ENCODE results near the gene CDS1.
A peak's percentile ranks its signal among the peaks of the same experiment; 100 is the strongest.
"Not testable (repeated sequence)": the region's sequence is repeated elsewhere in the genome, so short reads cannot be mapped to it uniquely, and the experiment has no call there.

CDS1 gene

GRCh38 chr4:84582988-84583875, at the start of gene CDS1:
Gene CDS1 (plus strand): TSS chr4:84583127. CDS start chr4:84583402, 275 bp downstream.
- peak; percentile 89 for DNase-seq

- no peak for DNase-seq
These were observed 47.0 kb upstream of the CDS1 start for GRCh38 chr4:84535901-84536300.

- DNase-seq, result no peak
These were observed 37.8 kb upstream of the CDS1 start for GRCh38 chr4:84545093-84545492.

DNA sequence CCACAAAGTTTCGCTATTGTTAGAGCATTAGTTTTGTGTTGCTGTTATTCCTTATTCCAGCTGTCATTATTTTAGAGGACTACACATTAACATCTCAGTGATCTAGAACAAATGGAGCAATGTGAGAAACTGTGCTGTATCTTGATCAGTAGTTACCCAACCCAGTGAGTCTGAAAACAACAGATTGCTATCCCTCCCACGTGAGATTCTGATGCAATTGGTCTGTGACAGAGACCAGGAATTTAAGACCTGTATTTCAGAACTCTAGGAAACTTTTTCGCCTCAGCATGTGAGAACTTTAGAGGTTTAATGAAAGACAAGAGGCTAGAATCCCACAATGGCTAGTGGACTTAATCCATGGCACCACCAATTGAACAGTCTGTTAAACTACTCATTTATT, 35.7 kb upstream of the CDS1 start:
- DNase-seq, result no peak

- DNase-seq, result not testable (repeated sequence)
These were observed 33.7 kb upstream of the CDS1 start for GRCh38 chr4:84549191-84549590.

DNA sequence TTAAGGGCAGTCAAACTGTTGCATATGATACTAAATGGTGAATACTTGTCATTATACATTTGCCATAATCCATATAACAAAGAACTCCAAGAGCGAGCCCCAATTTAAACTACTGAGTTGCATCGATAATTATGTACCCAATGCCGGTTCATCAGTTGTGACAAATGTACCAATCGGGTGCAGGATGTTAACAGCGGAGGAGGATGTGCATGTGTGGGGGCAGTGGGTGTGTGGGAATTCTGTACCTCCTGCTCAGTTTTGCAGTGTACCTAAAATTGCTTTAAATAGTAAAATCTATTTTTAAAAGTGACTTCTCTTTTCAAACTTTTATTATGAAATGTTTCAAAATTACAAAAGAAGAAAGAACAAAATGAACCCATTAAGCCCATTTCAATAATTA, 20.8 kb upstream of the CDS1 start:
- no peak for DNase-seq

GRCh38 chr4:84563002-84563401, 19.9 kb upstream of the CDS1 start:
- DNase-seq, result no peak

GRCh38 chr4:84565951-84566350, 17.0 kb upstream of the CDS1 start:
- DNase-seq, result no peak

GRCh38 chr4:84568496-84568895, 14.4 kb upstream of the CDS1 start:
- no peak for DNase-seq

GRCh38 chr4:84569009-84569408, 13.9 kb upstream of the CDS1 start:
- no peak for DNase-seq

DNA sequence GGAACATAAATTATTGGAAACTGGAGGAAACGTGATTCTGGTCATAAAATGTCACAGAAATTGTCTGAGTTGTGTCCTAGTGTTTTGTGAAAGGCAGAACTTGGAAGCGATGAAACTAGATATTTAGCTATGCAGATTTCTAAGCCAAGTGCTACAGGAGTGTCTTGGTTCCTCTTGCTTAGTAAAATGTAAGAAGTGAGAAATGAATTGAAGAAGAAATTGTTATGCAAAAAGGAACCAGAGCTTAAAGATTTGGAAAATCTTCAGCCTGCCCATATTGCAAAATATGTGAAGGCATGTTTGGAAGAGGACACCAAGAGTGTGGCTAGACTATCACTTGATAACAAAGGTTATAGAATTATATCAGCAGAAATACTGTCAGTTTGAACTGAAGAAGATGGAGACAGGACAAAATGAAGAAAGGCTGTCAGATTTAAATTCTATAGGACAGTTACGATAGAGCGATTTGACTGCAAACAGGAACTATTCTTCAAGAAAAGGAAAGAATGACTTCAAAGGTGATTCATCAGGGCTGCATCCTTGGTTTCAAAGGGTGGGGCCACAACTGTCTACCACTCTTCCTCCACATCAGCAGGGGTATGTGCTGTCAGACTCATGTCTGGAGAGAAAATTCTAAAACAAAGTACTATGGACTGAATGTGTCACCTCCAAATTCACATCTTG, 9.4 kb upstream of the CDS1 start:
- DNase-seq, result no peak

- no peak for DNase-seq
These were observed 8.7 kb upstream of the CDS1 start for GRCh38 chr4:84574069-84574720.

DNA sequence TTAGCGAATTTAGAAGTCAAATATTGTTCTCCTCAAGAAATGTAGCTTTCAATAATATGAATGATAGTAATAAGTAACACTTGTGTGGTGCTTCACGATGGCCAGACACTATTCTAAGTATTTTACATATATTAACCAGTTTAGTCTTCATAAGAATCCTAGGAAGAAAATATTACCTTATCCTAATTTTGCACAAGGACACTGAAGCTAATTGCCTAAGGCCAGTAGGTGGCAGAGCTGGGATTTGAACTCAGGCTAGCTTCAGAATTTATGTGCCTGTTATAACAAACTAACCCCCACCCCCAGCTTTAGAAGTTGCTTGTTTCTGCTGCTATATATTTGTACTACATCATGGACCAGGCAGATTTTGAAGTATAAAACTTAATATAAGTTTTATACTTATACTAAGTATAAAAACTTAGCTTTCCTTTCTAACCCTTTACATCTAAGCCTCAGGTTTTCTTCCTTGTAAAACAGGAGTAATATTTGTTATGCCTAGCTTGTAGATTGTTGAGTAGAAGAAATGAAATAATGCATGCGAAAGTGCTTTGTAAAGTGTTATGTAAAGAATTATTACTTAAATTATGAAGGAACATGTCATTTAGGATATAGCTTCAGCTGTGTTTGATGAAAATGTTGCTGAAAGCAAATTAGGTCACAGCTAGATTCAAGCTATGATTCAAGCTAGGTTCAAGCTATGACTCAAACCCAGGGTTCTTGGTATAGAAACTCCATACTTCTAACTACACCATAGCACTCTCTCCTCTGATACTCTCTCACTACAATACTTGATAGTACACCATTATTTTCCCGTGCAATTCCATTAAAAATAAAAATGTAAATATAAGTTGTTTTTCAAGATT, 4.2 kb upstream of the CDS1 start:
- DNase-seq, result peak; percentile 44

GRCh38 chr4:84579403-84579776, 3.5 kb upstream of the CDS1 start:
- DNase-seq, result no peak

- peak; percentile 92 for DNase-seq
These were observed 482 bp upstream of the CDS1 start for GRCh38 chr4:84582302-84582987.

GRCh38 chr4:84583876-84584380, 1.0 kb downstream of the CDS1 start:
- no peak for DNase-seq

DNA sequence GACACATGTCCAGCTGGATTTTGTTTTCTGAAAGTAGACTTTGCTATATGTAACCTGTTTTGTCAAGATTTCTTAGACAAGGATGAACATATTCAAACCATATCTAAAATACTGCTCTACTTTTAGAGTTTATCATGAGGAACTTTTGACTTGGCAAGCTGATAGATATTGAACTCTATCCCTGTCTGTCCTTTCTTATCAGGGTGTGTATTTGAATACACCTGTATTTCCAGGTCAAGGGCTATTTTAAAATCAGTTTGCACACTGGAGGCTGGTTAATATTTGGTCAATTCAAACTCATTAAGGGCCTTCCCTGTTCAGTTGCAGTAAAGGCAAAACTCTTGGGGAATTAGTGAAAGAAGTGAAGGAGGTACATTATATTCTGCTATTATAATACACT, 2.3 kb downstream of the CDS1 start:
- no peak for DNase-seq

GRCh38 chr4:84594724-84595123, 11.8 kb downstream of the CDS1 start:
- DNase-seq, result no peak

GRCh38 chr4:84596826-84597225, 13.9 kb downstream of the CDS1 start:
- peak; percentile 6 for DNase-seq

DNA sequence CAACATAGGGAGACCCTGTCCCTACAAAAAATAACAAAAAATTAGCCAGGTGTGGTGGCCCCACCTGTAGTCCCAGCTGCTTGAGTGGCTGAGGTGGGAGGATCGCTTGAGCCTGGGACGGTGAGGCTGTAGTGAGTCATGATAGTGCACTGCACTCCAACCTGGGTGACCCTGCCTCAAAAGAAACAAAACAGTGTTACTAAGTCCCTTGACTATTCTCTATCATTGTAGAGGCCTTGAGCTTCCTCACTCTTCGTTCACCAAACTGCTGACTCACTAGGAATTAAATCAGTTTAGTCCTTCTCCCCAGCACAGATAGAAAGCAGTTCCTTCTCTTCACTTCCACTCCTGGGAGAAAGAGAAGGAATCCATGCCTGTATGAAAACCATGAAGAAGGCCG, 14.5 kb downstream of the CDS1 start:
- no peak for DNase-seq

GRCh38 chr4:84606645-84607044, 23.7 kb downstream of the CDS1 start:
- DNase-seq, result no peak

DNA sequence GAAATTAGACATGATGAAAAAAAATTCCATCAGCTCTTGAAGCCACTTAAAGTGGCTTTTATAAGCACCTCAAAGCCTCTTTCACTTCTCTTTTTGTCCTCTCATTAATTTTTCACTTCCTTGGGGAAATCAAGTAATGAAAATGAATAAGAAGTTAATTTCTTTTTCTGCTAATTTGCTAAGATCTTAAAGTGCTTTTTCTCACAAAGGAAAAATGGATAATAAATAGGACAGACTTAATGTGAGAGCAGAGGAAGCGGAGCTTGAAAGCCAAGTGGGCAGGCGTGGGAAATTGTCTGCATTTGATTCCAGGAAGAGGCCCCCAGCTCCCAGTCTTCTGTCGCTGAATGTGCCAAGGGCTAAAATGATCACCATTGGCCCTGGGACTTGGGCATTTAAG, 28.6 kb downstream of the CDS1 start:
- no peak for DNase-seq

All from NCI-H69 (cell line).